A549 (cell line): ENCODE measurements around the gene BRICD5. TPM values are rescaled to one million over a fixed set of nuclear protein-coding genes. Genes with fewer than 3 reads are reported as not detected.
A peak's percentile ranks its signal among the peaks of the same experiment; 100 is the strongest.
"Not testable (repeated sequence)": the region's sequence is repeated elsewhere in the genome, so short reads cannot be mapped to it uniquely, and the experiment has no call there.

Source experiments
- ATAC-seq, 2 experiments: fragments of 200-7000 bp in 1 of 2; fragments of >200 bp in 1 of 2; cut with Nextera tagmentation in 1 of 2; cut with Tn5 transposase in 1 of 2; 3 replicates each; pipeline versions ENCODE4 v1.8.0 to v1.9.1; 2018 to 2020; ENCODE audit warnings: mild to moderate bottlenecking in 1 of 2, moderate library complexity in 1 of 2
- CTCF ChIA-PET: fragments of 300-600 bp; sonication (Branson Sonifier 250); formaldehyde crosslinking; extraction: SDS; loops from one replicate; lab custom pipeline; 2021; ENCODE audit warnings: antibody characterized with exemption, inconsistent platforms; lab: Yijun Ruan, JAX
- POLR2A ChIA-PET: fragments of 350-600 bp; formaldehyde crosslinking; extraction: SDS; loops from one replicate; lab custom pipeline; 2021; ENCODE audit warnings: antibody characterized with exemption, inconsistent platforms; lab: Yijun Ruan, JAX
- DNase-seq, 2 experiments: peaks; one replicate each; pipeline versions ENCODE4 v3.0.0 to v3.0.0-alpha.2; 2011 to 2016; ENCODE audit warnings: low read depth in 1 of 2, low spot score in 1 of 2
- FAIRE-seq: peaks from 2 replicates; lab custom pipeline; 2011; peaks lifted over from hg19 to GRCh38; lab: Jason Lieb, UNC
- H3K27ac ChIP-seq, 2 experiments: fragments of >200 bp; sonication (Bioruptor Twin); formaldehyde crosslinking; 3 replicates each; pipeline ENCODE4 v1.5.1; 2016 to 2017
- H3K4me1 ChIP-seq: fragments of >200 bp; sonication (Bioruptor Twin); formaldehyde crosslinking; 3 replicates; pipeline ENCODE4 v1.6.1; 2016
- H3K4me2 ChIP-seq: fragments of >200 bp; sonication (Bioruptor Twin); formaldehyde crosslinking; 3 replicates; pipeline ENCODE4 v1.6.1; 2016
- H3K4me3 ChIP-seq: fragments of >200 bp; sonication (Bioruptor Twin); formaldehyde crosslinking; 3 replicates; pipeline ENCODE4 v1.5.1; 2016
- H3K9me3 ChIP-seq: fragments of >200 bp; sonication (Bioruptor Twin); formaldehyde crosslinking; 3 replicates; pipeline ENCODE4 v1.6.1; 2016
- BCL3 ChIP-seq: fragments of >200 bp; sonication (Bioruptor Twin); formaldehyde crosslinking; IDR thresholded peaks from 3 replicates; pipeline ENCODE4 v1.6.1; 2016
- CBX2 ChIP-seq: fragments of 200-600 bp; sonication (generic); IDR thresholded peaks from 2 replicates; pipeline ENCODE4 v1.6.1; 2016; ENCODE audit warnings: low read depth, mild to moderate bottlenecking, borderline replicate concordance
- CTCF ChIP-seq: fragments of >200 bp; sonication (Bioruptor Twin); formaldehyde crosslinking; IDR thresholded peaks from 3 replicates; pipeline ENCODE4 v1.5.1; 2016
- EHMT2 ChIP-seq: fragments of 200-600 bp; sonication (generic); IDR thresholded peaks from 2 replicates; pipeline ENCODE4 v1.6.1; 2016; ENCODE audit warnings: antibody characterized with exemption, low read depth, mild to moderate bottlenecking, moderate library complexity
- EP300 ChIP-seq, 2 experiments: fragments of >200 bp; sonication (Bioruptor Twin); formaldehyde crosslinking; IDR thresholded peaks; 2 replicates in 1 of 2; 3 replicates in 1 of 2; pipeline ENCODE4 v1.6.1; 2016 to 2017
- GATA3 ChIP-seq: IDR thresholded peaks from 2 replicates; pipeline ENCODE4 v1.6.1; 2012; ENCODE audit warnings: borderline replicate concordance
- HEYL ChIP-seq: fragments of 250-450 bp; sonication (Bioruptor Pico); IDR thresholded peaks from 2 replicates; pipeline ENCODE4 v1.8.0; 2021; ENCODE audit warnings: mild to moderate bottlenecking, moderate library complexity
- HOXA7 ChIP-seq: fragments of 250-450 bp; sonication (Bioruptor Pico); IDR thresholded peaks from 2 replicates; pipeline ENCODE4 v1.5.0; 2020; ENCODE audit warnings: mild to moderate bottlenecking, moderate library complexity
- HOXB13 ChIP-seq: fragments of 250-450 bp; sonication (Bioruptor Pico); IDR thresholded peaks from 2 replicates; pipeline ENCODE4 v1.5.0; 2020; ENCODE audit warnings: low read depth, mild to moderate bottlenecking, moderate library complexity
- HOXB5 ChIP-seq: fragments of 250-450 bp; sonication (Bioruptor Pico); IDR thresholded peaks from 2 replicates; pipeline ENCODE4 v1.5.0; 2020; ENCODE audit warnings: mild to moderate bottlenecking, moderate library complexity
- JUNB ChIP-seq: fragments of >200 bp; sonication (Bioruptor Twin); formaldehyde crosslinking; IDR thresholded peaks from 2 replicates; pipeline ENCODE4 v1.6.1; 2016
- MAFK ChIP-seq: fragments of 450-650 bp; IDR thresholded peaks from 2 replicates; pipeline ENCODE4 v1.6.1; 2014; ENCODE audit not compliant: partially characterized antibody
- MAZ ChIP-seq: fragments of 150-350 bp; IDR thresholded peaks from 2 replicates; pipeline ENCODE4 v1.6.1; 2014; ENCODE audit warnings: antibody characterized with exemption, low read depth, low read length, borderline replicate concordance
- NPAS2 ChIP-seq: fragments of 250-450 bp; sonication (Bioruptor Pico); IDR thresholded peaks from 2 replicates; pipeline ENCODE4 v1.8.0; 2022; ENCODE audit warnings: mild to moderate bottlenecking, moderate library complexity, borderline replicate concordance
- POLR2AphosphoS2 ChIP-seq: conservative IDR thresholded peaks from 2 replicates; pipeline ENCODE4 v1.6.1; 2012; ENCODE audit warnings: low read length, improper control_type of control experiment, inconsistent platforms
- REST ChIP-seq: fragments of 200-600 bp; sonication (generic); IDR thresholded peaks from 2 replicates; pipeline ENCODE4 v1.6.1; 2016; ENCODE audit warnings: antibody characterized with exemption, mild to moderate bottlenecking, moderate library complexity
- RNF2 ChIP-seq: fragments of 200-600 bp; sonication (generic); IDR thresholded peaks from 2 replicates; pipeline ENCODE4 v1.6.1; 2016; ENCODE audit warnings: low read depth, mild to moderate bottlenecking, antibody characterized with exemption, moderate library complexity, borderline replicate concordance
- TFCP2L1 ChIP-seq: fragments of 250-450 bp; sonication (Bioruptor Pico); IDR thresholded peaks from 2 replicates; pipeline ENCODE4 v1.5.0; 2021; ENCODE audit warnings: mild to moderate bottlenecking
- ZC3H11A ChIP-seq: fragments of 450-650 bp; IDR thresholded peaks from 2 replicates; pipeline ENCODE4 v1.6.1; 2014; ENCODE audit warnings: antibody characterized with exemption, mild to moderate bottlenecking
- ZSCAN20 ChIP-seq: fragments of 250-450 bp; sonication (Bioruptor Pico); IDR thresholded peaks from 2 replicates; pipeline ENCODE4 v1.8.0; 2022; ENCODE audit warnings: mild to moderate bottlenecking, moderate library complexity
- WGBS: methylation state at CpG from one replicate; pipeline ENCODE4 v1.1.6; 2017; ENCODE audit errors: missing lambda C conversion rate; 5-methylcytosine and 5-hydroxymethylcytosine counted together
- polyA plus RNA-seq, 4 experiments: library from polyadenylated mRNA; depleted of rRNA in 3 of 4; stranded (reverse); fragments of >200 nt; fragmentation: RNase III in 1 of 4; extraction: RNeasy Plus Mini Kit Qiagen cat#74134 plus additional on column Dnase treatment in 1 of 4; gene quantifications; 2 replicates in 3 of 4; 3 replicates in 1 of 4; pipeline ENCODE4 v1.2.3, GENCODE V29; 2011 to 2017

Gene BRICD5
- polyA plus RNA-seq, 2 of the 4 experiments (the other 2 are of a cell fraction): 2.0 to 9.1 TPM

- Histone ChIP-seq H3K4me3 (peak overlapping the region; percentile 83), H3K27ac (peak overlapping the region; percentile 97 to 98), H3K9me3 (no peaks in the 10 kb centered on the region), H3K4me2 (peak overlapping the region; percentile 99), H3K4me1 (peaks cover 9% of the 10 kb centered on the region; the same call in 2 of the 3 replicates)
- DNase-seq: no peak
- no peak for FAIRE-seq
- ChIA-PET CTCF (interaction anchor here (1.2 to 2.6 kb wide), 2 partner anchors 10 to 136 kb away, joined by 4 to 25 read pairs; partner anchors contain the start of gene ABCA3), POLR2A (interaction anchor here (1.3 to 3.0 kb wide), 5 partner anchors 10 to 50 kb away, joined by 4 to 31 read pairs (median 8); partner anchors contain the start of genes PGP and TRAF7)
- 80% methylated on average over 13 of the region's 13 CpGs for WGBS
- peak; percentile 5 to 12; a peak in 4 of 6 replicates for ATAC-seq
- TF ChIP-seq HOXB5 (CRISPR knock-in tag) (no peak), MAFK (no peak), EHMT2 (no peak), ZC3H11A (no peak)
Measured at GRCh38 chr16:2204416-2205103, 6.1 kb downstream of the BRICD5 start.

GRCh38 chr16:2203119-2203688 lies 7.5 kb downstream of the BRICD5 start:
- 93% methylated on average over 8 of the region's 8 CpGs for WGBS
- POLR2A ChIA-PET: interaction anchor here (0.8 to 1.6 kb wide), 2 partner anchors 12 to 48 kb away, joined by 3 to 8 read pairs; partner anchors contain the start of genes PGP and TRAF7
- DNase-seq, H3K4me3 ChIP-seq, H3K27ac ChIP-seq, ATAC-seq, FAIRE-seq, H3K4me2 ChIP-seq, H3K9me3 ChIP-seq, H3K4me1 ChIP-seq: not testable (repeated sequence)
- TF ChIP-seq ZC3H11A: peak; percentile 69
- CTCF ChIA-PET: interaction anchor here (1.2 to 2.6 kb wide), 2 partner anchors 9 to 137 kb away, joined by 4 to 25 read pairs; partner anchors contain the start of gene ABCA3

- 79% methylated on average over 6 of the region's 6 CpGs for WGBS
- no peaks in the 10 kb centered on the region for H3K9me3 ChIP-seq
- DNase-seq (no peak), ATAC-seq (no peak), FAIRE-seq (no peak)
- H3K27ac ChIP-seq: no peak overlapping the region
- H3K4me1 ChIP-seq: peaks cover 6% of the 10 kb centered on the region
- ChIA-PET CTCF (interaction anchor here (1.1 to 1.2 kb wide), 2 partner anchors 11 to 32 kb away, joined by 3 read pairs; no protein-coding TSS in a partner anchor), POLR2A (interaction anchor here (1.8 kb wide), 1 partner anchor 45 kb away, joined by 4 read pairs; the partner anchor contains the start of gene TRAF7)
- no peak overlapping the region for H3K4me2 ChIP-seq
- H3K4me3 ChIP-seq: no peak overlapping the region
- no peak for TF ChIP-seq ZC3H11A
Measured at GRCh38 chr16:2200313-2200712, 10.3 kb downstream of the BRICD5 start.

- H3K27ac ChIP-seq: no peak overlapping the region
- H3K4me1 ChIP-seq: peaks cover 11% of the 10 kb centered on the region
- H3K9me3 ChIP-seq: no peaks in the 10 kb centered on the region
- ATAC-seq (no peak), FAIRE-seq (no peak), DNase-seq (no peak)
- H3K4me3 ChIP-seq: no peak overlapping the region
- WGBS: 85% methylated on average over 14 of the region's 14 CpGs
- CTCF ChIA-PET: interaction anchor here (1.1 to 1.2 kb wide), 3 partner anchors 11 to 262 kb away, joined by 3 read pairs; no protein-coding TSS in a partner anchor
- POLR2A ChIA-PET: interaction anchor here (1.8 kb wide), 1 partner anchor 44 kb away, joined by 4 read pairs; the partner anchor contains the start of gene TRAF7
- no peak overlapping the region for H3K4me2 ChIP-seq
- TF ChIP-seq MAZ (no peak), HOXB13 (CRISPR knock-in tag) (no peak), RNF2 (no peak), POLR2AphosphoS2 (no peak), HOXA7 (CRISPR knock-in tag) (no peak), GATA3 (no peak), CBX2 (no peak), HEYL (CRISPR knock-in tag) (no peak), CTCF (no peak), EP300 (IDR thresholded peaks at IDR 0.05) (no peak), REST (no peak), JUNB (no peak), TFCP2L1 (CRISPR knock-in tag) (no peak), BCL3 (no peak), HOXB5 (CRISPR knock-in tag) (no peak), ZSCAN20 (CRISPR knock-in tag) (no peak), NPAS2 (no peak)
Measured at GRCh38 chr16:2199621-2200139, 11.0 kb downstream of the BRICD5 start.
